ENCODE results near the gene CLEC2B. TPM values are rescaled to one million over a fixed set of nuclear protein-coding genes. Genes with fewer than 3 reads are reported as not detected.

Gene CLEC2B
- total RNA-seq, 1 experiment from 2014 or later: not detected

DNA sequence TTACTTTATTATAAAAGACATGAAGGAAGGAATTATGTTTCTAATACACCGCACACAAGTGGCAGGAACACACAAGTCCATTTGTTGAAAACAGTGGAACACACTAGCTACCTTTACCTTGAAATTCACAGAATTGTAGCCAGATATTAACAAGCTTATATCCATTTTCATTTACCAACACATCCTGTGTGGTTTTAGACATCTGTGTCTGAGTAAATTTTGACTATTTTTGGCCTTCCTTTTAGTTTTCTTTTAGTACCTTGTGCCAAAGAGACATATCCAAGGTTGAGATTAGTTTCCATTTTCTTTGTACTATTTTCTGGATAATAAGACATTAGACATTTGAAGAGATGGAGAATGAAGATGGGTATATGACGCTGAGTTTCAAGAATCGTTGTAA, 12.1 kb upstream of the CLEC2B start, which contains the start of gene KLRF2:
Gene KLRF2 (plus strand): TSS at position 244 of the 400 bp plus-strand sequence. CDS start 107 bp downstream, at position 351.
- Histone ChIP-seq H3K27ac (ENCODE audit: insufficient read length, low read depth, low read length) (no peak within 1 kb of the TSS), H3K23me2 (ENCODE audit: insufficient read length, low read depth, low read length, poor library complexity, severe bottlenecking) (no peaks in the 10 kb centered on the region), H2AFZ (ENCODE audit: low read length) (no peak within 1 kb of the TSS), H3K79me2 (ENCODE audit: insufficient read depth, low read length) (no peaks in the 10 kb centered on the region), H4K20me1 (ENCODE audit: control insufficient read depth, insufficient read depth, insufficient read length) (no peaks in the 10 kb centered on the region), H3K27me3 (ENCODE audit: insufficient read depth, low read length) (no peaks in the 10 kb centered on the region), H3T11ph (ENCODE audit: low read length) (no peak within 1 kb of the TSS), H4K5ac (ENCODE audit: insufficient read length, low read depth, low read length) (no peak within 1 kb of the TSS), H3K9me3 (ENCODE audit: control insufficient read depth, low read depth, low read length) (no peaks in the 10 kb centered on the region), H3K4ac (ENCODE audit: low read depth, low read length) (no peak within 1 kb of the TSS), H2BK20ac (ENCODE audit: low read depth, low read length, poor library complexity, severe bottlenecking) (no peak within 1 kb of the TSS), H2AK5ac (ENCODE audit: insufficient read length, low read length) (no peak within 1 kb of the TSS), H2BK120ac (ENCODE audit: low read depth, low read length, poor library complexity, severe bottlenecking) (no peak within 1 kb of the TSS), H3K4me1 (ENCODE audit: insufficient read depth, low read length) (no peaks in the 10 kb centered on the region), H3K4me2 (ENCODE audit: insufficient read depth, insufficient read length, low read length) (no peak within 1 kb of the TSS), H3K79me1 (ENCODE audit: insufficient read depth, low read depth, low read length, poor library complexity, severe bottlenecking) (no peaks in the 10 kb centered on the region), H2BK15ac (ENCODE audit: low read depth, low read length) (no peak within 1 kb of the TSS), H3K14ac (ENCODE audit: insufficient read depth, low read length) (no peak within 1 kb of the TSS), H3K56ac (ENCODE audit: insufficient read length, low read depth, low read length) (no peak within 1 kb of the TSS), H4K8ac (replicated peaks; ENCODE audit: insufficient read length, low read depth, low read length) (no peak within 1 kb of the TSS), H3K9ac (ENCODE audit: extremely low read depth, insufficient read length, low read length) (no peak within 1 kb of the TSS), H3K18ac (ENCODE audit: insufficient read length, low read depth, low read length) (no peak within 1 kb of the TSS), H2BK12ac (ENCODE audit: insufficient read length, low read depth, low read length) (no peak within 1 kb of the TSS), H4K91ac (ENCODE audit: insufficient read length, low read depth, low read length) (no peak within 1 kb of the TSS), H3K23ac (ENCODE audit: insufficient read length, low read depth, low read length) (no peak within 1 kb of the TSS), H2BK5ac (ENCODE audit: insufficient read length, low read length) (no peak within 1 kb of the TSS)
- DNase-seq: no peak
- WGBS (ENCODE audit: extremely low coverage, insufficient read length, low lambda C conversion rate): no CpG with 5 or more reads among the region's 3 CpGs
- H3K4me1 Mint-ChIP-seq: peaks cover 12 to 15% of the 10 kb centered on the region in 2 experiments
- no peaks in the 10 kb centered on the region for H3K36me3 Mint-ChIP-seq (ENCODE audit: insufficient read depth in 1 of 3, low read depth in 3 of 3)
- H3K27me3 Mint-ChIP-seq (ENCODE audit: low read depth): no peaks in the 10 kb centered on the region
- TF ChIP-seq CTCF (conservative IDR thresholded peaks at IDR 0.05): no peak
- no peak within 1 kb of the TSS for H3K4me3 Mint-ChIP-seq
- H3K9me3 Mint-ChIP-seq: no peaks in the 10 kb centered on the region; a peak in 1 of 5 replicates
- peak within 1 kb of the TSS in 1 of 3 experiments; percentile 69; a peak in 2 of 7 replicates for H3K27ac Mint-ChIP-seq

All from H9 (cell line).